Progenitor cell of endocrine pancreas (in vitro differentiated cells): Measurements from ENCODE around the gene GHDC. TPM values are rescaled to one million over a fixed set of nuclear protein-coding genes. Genes with fewer than 3 reads are reported as not detected.
A peak's percentile ranks its signal among the peaks of the same experiment; 100 is the strongest.
"Not testable (repeated sequence)": the region's sequence is repeated elsewhere in the genome, so short reads cannot be mapped to it uniquely, and the experiment has no call there.

Experiments
- DNase-seq: peaks from one replicate; pipeline ENCODE4 v3.0.0; 2021; ENCODE audit warnings: low spot score; ENCODE audit not compliant: unreplicated experiment
- H3K27ac Mint-ChIP-seq: 2 replicates; pipeline ENCODE4 v1.8.0; 2021; ENCODE audit warnings: mild to moderate bottlenecking, moderate library complexity, mixed read lengths
- H3K27me3 Mint-ChIP-seq: 2 replicates; pipeline ENCODE4 v1.8.0; 2021; ENCODE audit warnings: mixed read lengths
- H3K36me3 Mint-ChIP-seq: 2 replicates; pipeline ENCODE4 v1.8.0; 2022; ENCODE audit warnings: mixed read lengths; ENCODE audit not compliant: insufficient read depth
- H3K4me1 Mint-ChIP-seq: 2 replicates; pipeline ENCODE4 v1.8.0; 2021; ENCODE audit warnings: low read depth, mixed read lengths
- H3K4me3 Mint-ChIP-seq: 2 replicates; pipeline ENCODE4 v1.8.0; 2021; ENCODE audit warnings: low read depth, mild to moderate bottlenecking, moderate library complexity, mixed read lengths
- H3K9me3 Mint-ChIP-seq: 2 replicates; pipeline ENCODE4 v1.8.0; 2021; ENCODE audit warnings: low read depth, mixed read lengths
- total RNA-seq: library from RNA; stranded (reverse); gene quantifications from 2 replicates; pipeline ENCODE4 v1.2.1, GENCODE V29; 2021
- TF ChIP-seq, protein P1 (sequence below): fragments of 200-600 bp; sonication (generic); IDR thresholded peaks from one replicate; pipeline ENCODE4 v1.5.0; 2021; ENCODE audit warnings: antibody characterized with exemption, mild to moderate bottlenecking; ENCODE audit not compliant: unreplicated experiment

GHDC gene
- total RNA-seq, 1 donor from 2014 or later = 6.8 TPM

DNA sequence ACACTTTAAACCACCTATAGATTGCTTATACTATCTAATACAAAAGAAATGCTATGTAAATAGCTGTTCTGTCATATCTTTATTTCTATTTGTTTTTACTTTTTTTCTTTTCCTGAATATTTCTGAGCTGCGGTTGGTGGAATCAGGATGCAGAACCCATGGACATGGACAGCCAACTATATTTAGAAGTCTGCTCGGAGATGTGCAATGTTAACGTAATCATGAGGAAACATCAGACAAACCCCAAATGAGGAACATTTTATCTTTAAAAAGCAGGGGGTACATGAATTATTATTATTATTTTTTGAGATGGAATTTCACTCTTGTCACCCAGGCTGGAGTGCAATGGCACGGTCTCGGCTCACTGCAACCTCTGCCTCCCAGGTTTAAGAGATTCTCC, 31.4 kb upstream of the GHDC start:
- Mint-ChIP-seq H3K27me3 (no peaks in the 10 kb centered on the region), H3K27ac (no peak overlapping the region), H3K36me3 (peaks cover 7% of the 10 kb centered on the region), H3K9me3 (no peaks in the 10 kb centered on the region), H3K4me1 (no peaks in the 10 kb centered on the region), H3K4me3 (no peak overlapping the region)
- no peak for DNase-seq
- TF ChIP-seq, protein P1, sequence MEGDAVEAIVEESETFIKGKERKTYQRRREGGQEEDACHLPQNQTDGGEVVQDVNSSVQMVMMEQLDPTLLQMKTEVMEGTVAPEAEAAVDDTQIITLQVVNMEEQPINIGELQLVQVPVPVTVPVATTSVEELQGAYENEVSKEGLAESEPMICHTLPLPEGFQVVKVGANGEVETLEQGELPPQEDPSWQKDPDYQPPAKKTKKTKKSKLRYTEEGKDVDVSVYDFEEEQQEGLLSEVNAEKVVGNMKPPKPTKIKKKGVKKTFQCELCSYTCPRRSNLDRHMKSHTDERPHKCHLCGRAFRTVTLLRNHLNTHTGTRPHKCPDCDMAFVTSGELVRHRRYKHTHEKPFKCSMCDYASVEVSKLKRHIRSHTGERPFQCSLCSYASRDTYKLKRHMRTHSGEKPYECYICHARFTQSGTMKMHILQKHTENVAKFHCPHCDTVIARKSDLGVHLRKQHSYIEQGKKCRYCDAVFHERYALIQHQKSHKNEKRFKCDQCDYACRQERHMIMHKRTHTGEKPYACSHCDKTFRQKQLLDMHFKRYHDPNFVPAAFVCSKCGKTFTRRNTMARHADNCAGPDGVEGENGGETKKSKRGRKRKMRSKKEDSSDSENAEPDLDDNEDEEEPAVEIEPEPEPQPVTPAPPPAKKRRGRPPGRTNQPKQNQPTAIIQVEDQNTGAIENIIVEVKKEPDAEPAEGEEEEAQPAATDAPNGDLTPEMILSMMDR = no peak

DNA sequence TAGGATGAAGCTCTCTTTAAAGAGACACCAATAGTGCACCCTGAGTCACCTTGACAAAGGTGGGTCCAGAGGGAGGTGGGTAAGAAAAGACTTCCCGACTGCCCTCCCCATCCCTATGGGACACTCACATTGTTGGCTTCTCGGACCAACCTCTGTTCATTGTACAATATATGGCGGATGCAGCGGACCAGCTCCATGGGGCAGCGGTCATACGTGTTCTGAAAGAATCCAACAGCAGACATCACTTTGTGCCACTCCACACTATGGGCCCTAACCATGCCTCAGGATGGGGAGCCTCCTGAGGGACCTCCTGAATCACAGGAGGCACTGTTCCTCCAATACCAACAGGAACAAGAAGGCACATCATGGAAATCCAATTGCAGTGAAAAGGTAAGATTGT, 30.4 kb upstream of the GHDC start:
- peak overlapping the region; percentile 48 for H3K27ac Mint-ChIP-seq
- H3K4me3 Mint-ChIP-seq = no peak overlapping the region
- TF ChIP-seq, protein P1 = no peak
- H3K36me3 Mint-ChIP-seq = peaks cover 7% of the 10 kb centered on the region
- H3K4me1 Mint-ChIP-seq = no peaks in the 10 kb centered on the region
- no peaks in the 10 kb centered on the region for H3K9me3 Mint-ChIP-seq
- no peak for DNase-seq
- H3K27me3 Mint-ChIP-seq = no peaks in the 10 kb centered on the region

DNA sequence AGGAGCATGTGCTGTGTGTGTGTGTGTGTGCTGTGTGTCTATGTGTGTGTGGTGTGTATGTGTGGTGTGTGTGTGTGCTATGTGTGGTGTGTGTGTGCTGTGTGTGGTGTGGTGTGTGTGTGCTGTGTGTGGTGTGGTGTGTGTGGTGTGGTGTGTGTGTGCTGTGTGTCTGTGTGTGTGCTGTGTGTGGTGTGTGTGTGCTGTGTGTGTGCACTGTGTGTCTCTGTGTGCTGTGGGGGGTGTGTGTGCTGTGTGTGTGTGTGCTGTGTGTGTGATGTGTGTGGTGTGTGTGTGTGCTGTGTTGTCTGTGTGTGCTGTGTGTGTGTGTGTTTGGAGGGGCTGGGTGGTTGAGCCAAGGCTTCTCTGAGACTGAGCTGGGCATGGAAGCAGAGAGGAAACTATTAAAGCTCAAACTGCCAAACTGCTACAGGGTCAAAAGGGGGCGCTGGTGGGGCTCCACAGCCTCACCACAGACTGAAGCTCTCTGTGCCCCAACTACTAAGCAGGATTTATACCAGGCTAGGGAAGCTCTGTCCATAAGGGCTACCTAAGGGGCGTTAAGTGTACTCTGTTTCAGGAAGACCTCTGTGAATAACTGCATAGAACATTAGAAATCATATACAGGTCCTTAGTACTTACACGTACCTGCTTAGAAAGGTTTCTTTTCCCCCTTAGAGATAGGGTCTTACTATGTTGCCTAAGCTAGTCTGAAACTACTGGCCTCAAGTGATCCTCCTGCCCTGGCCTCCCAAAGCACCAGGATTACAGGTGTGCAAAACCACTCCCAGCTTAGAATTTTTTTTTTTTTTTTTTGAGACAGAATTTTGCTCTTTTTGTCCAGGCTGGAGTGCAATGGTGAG, 27.8 kb upstream of the GHDC start:
- Mint-ChIP-seq H3K27ac (no peak overlapping the region), H3K36me3 (peaks cover 10% of the 10 kb centered on the region)

DNA sequence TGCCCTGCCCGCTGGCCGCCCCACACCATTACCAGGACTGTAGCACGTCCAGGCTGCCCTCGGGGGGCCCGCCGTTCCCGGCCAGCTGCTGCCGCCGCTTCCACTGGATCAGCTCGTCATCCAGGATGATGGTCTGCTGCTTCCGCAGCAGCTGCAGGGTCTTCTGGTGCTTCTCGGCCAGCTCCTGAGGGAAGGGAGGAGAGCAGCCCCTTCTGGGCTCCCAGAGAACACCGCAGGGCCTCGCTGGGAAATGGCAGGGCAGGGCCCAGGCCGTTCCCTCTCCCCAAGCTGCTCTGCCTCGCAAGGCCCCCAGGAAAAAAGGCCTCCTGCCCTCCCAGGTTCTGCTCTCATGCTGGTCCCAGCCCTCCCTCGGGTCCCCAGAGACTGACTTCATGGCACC, 25.0 kb upstream of the GHDC start:
- H3K27ac Mint-ChIP-seq, H3K4me3 Mint-ChIP-seq, H3K27me3 Mint-ChIP-seq, H3K9me3 Mint-ChIP-seq, DNase-seq, H3K4me1 Mint-ChIP-seq: not testable (repeated sequence)
- H3K36me3 Mint-ChIP-seq = peaks cover 12% of the 10 kb centered on the region

More for the DNA sequence above, 27.8 kb upstream of the GHDC start:
- no peaks in the 10 kb centered on the region for H3K4me1 Mint-ChIP-seq
- H3K27me3 Mint-ChIP-seq = no peaks in the 10 kb centered on the region
- H3K9me3 Mint-ChIP-seq = no peaks in the 10 kb centered on the region
- TF ChIP-seq, protein P1 = peak; percentile 55
- no peak overlapping the region for H3K4me3 Mint-ChIP-seq
- no peak for DNase-seq

DNA sequence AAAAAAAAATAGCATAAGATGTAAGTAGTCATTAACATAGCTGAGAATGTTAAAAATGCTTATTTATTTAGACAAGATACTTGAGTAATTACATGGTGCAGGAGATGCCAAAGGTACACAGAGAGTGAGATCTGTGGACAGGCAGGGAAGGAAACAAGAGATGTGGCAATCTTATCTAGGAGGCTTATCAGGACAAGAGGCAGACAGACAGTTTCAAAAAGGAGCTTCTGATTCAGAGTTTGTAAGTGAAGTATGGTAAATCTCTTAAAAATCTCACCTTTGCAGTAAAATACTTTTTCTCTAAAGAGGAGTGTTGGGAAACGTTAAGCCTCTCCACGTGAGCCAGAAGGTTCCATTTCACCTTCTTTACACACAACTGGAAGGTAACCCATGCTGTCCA, 19.9 kb upstream of the GHDC start:
- Mint-ChIP-seq H3K9me3 (no peaks in the 10 kb centered on the region), H3K36me3 (peaks cover 20% of the 10 kb centered on the region), H3K27ac (no peak overlapping the region), H3K27me3 (no peaks in the 10 kb centered on the region), H3K4me1 (no peaks in the 10 kb centered on the region), H3K4me3 (no peak overlapping the region)
- DNase-seq = no peak
- TF ChIP-seq, protein P1 = no peak

DNA sequence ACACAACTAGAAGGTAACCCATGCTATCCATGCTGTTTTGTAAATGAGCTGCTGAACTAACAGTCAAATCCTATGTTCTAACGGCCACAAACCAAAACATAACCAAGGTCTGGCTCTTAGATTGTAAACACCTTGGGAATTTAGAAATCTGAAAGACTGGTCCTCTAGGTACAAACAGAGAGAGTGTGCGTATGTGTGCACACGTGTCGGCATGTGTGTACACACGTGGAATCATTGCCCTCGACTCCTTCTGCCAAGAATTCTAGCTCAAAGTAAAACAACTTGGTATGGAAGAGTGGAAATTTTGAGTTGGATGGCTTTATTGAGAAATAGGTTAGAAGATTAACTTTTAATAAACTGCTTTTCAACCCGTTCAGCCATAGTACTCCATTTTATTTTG, 18.1 kb upstream of the GHDC start:
- no peaks in the 10 kb centered on the region for H3K27me3 Mint-ChIP-seq

DNA sequence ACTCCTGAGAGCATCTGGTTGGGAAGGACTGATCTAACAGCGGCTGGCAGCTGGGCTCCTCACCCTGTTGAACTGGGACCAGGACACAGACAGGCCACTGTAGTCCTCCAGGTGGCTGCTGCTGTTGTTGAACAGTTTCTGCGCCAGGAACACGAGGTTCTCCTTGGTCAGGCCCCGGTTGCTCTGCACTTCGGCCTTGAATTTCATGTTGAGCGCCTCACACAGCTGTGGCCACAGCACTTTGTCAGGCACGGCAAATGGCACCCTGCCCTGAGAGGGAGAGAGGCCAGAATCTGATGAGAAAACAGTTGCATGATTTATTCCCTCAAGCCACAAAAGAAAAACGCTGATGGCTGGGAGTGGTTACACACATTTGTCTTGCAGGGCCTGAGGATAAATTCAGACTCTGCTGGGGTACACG, 17.6 kb upstream of the GHDC start:
- H3K9me3 Mint-ChIP-seq, H3K4me1 Mint-ChIP-seq, H3K27me3 Mint-ChIP-seq, DNase-seq, H3K4me3 Mint-ChIP-seq, H3K27ac Mint-ChIP-seq: not testable (repeated sequence)
- H3K36me3 Mint-ChIP-seq = peaks cover 16% of the 10 kb centered on the region

More for the DNA sequence above, 18.1 kb upstream of the GHDC start:
- Mint-ChIP-seq H3K27ac (no peak overlapping the region), H3K36me3 (peaks cover 18% of the 10 kb centered on the region), H3K9me3 (no peaks in the 10 kb centered on the region), H3K4me1 (no peaks in the 10 kb centered on the region), H3K4me3 (no peak overlapping the region)
- TF ChIP-seq, protein P1 = no peak
- DNase-seq = no peak
